ENCODE results near the gene LPCAT4.

GRCh38 chr15:34355241-34355640 is 11.8 kb downstream of the LPCAT4 start:
- no peak for TF ChIP-seq CTCF (IDR thresholded peaks at IDR 0.05; ENCODE audit: poor library complexity)
- TF ChIP-seq EZH2phosphoT487 (IDR thresholded peaks at IDR 0.05; ENCODE audit: low read depth, severe bottlenecking, unreplicated experiment), result no peak
